Amniotic epithelial cell (primary cell): ENCODE data around the gene DCBLD2.

Experiments used
- DNase-seq: peaks from one replicate; pipeline ENCODE4 v3.0.0-alpha.2; 2010; ENCODE audit warnings: low read depth

DCBLD2 gene

GRCh38 chr3:98793971-98794370, 107.5 kb downstream of the DCBLD2 start:
- DNase-seq: peak; percentile 58

GRCh38 chr3:98791341-98792325, 109.9 kb downstream of the DCBLD2 start:
- DNase-seq: peak; percentile 55

GRCh38 chr3:98788651-98789050, 112.8 kb downstream of the DCBLD2 start:
- DNase-seq: peak; percentile 55

- no peak for DNase-seq
Measured at GRCh38 chr3:98787181-98787580, 114.3 kb downstream of the DCBLD2 start.

GRCh38 chr3:98786364-98787006, 115.0 kb downstream of the DCBLD2 start:
- peak; percentile 71 for DNase-seq

- DNase-seq: peak; percentile 98
Measured at GRCh38 chr3:98784666-98785600, 116.6 kb downstream of the DCBLD2 start.

- no peak for DNase-seq
Measured at GRCh38 chr3:98784042-98784441, 117.5 kb downstream of the DCBLD2 start.

GRCh38 chr3:98782824-98783500, 118.5 kb downstream of the DCBLD2 start:
- no peak for DNase-seq

- DNase-seq: peak; percentile 88
Measured at GRCh38 chr3:98780343-98780742, 121.2 kb downstream of the DCBLD2 start.

GRCh38 chr3:98779541-98780335, 121.8 kb downstream of the DCBLD2 start:
- DNase-seq: peak; percentile 97

- peak; percentile 99 for DNase-seq
Measured at GRCh38 chr3:98778852-98779413, 122.6 kb downstream of the DCBLD2 start.

- DNase-seq: no peak
Measured at GRCh38 chr3:98778383-98778782, 123.1 kb downstream of the DCBLD2 start.

- peak; percentile 93 for DNase-seq
Measured at GRCh38 chr3:98777801-98778220, 123.7 kb downstream of the DCBLD2 start.

- no peak for DNase-seq
Measured at GRCh38 chr3:98777286-98777685, 124.2 kb downstream of the DCBLD2 start.

GRCh38 chr3:98776140-98776493, 125.4 kb downstream of the DCBLD2 start:
- peak; percentile 36 for DNase-seq

- DNase-seq: no peak
Measured at GRCh38 chr3:98775459-98776139, 125.9 kb downstream of the DCBLD2 start.

GRCh38 chr3:98772022-98772421, 129.5 kb downstream of the DCBLD2 start:
- no peak for DNase-seq

GRCh38 chr3:98770261-98771039, 131.0 kb downstream of the DCBLD2 start:
- DNase-seq: no peak

GRCh38 chr3:98769448-98769847, 132.0 kb downstream of the DCBLD2 start:
- DNase-seq: no peak
